Stimulated activated CD4-positive, alpha-beta T cell treated with anti-CD3 and anti-CD28 coated beads, Interleukin-2, amount 100 ng/mL, for 24 hours (primary cell): Measurements from ENCODE around the gene PTPRG.

Experiments used
- DNase-seq, 2 donors: peaks; one replicate each; pipeline ENCODE4 v3.0.0-alpha.2; 2020

Gene PTPRG

DNA sequence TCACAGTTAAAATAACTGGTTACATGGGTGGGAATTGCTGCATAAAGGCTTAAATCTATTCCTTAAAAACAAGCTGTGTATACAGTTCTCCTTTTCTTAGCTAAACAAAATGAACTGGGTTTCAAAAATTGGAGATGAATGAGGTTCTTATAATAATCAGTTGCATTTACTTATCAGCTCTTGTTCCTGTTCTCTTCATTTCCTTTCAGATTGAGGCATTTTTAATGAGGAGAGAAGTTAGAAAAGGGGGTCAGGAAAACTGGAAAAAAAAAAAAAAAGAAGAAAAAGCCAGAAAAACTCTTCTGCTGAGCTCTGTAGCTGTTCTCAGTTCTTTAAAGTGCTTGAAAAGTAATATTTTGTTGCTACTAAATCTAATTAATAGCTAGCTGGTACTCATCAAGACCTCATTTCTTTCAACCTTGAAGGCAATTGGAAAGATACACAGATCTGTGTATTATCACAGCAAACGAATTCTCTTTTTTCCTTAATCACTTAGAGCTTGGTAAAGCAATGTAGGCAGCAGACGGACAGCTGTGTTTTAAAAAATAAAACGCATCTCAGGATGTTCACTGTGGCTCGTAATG lies 32.2 kb downstream of the PTPRG start:
- no peak for DNase-seq

DNA sequence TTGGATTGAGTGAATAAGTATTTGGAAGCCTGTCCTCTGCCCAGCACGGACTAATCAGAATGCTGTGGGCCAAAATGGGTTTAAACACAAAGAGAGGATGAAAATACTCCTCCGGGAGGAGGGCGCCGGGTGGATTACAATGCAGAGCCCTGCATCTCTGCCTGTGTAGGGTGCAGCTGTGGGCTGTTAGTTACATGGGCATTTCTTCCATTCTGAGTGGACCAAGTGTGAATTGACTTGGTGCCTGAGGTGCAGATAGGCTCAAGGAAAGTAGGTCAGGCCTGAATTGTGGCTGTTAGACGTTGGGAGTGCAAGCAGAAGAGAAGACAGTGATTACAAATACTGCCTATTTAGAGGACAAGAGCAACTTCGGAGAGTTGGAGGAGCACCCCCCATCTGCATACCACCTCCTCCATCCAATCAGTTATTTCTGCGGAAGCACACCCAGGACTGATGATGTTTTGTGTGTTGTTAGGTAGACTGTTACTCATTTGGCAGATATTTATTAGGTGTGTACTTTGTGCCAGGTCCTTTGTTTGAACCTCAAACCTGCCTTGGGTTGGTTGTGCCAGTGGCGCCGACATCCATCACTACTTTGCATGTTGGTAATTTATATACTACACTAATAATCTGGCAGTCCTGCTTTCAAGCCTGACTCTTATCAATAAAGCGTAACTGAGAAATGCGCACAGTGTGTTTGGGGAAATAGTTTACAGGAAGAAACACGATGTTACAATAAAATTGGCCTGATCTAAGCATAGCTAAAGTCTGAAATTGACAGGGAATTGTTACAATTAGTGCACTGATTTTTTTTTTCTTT lies 33.0 kb downstream of the PTPRG start:
- DNase-seq, result no peak

- no peak for DNase-seq
Observed at GRCh38 chr3:61594964-61595285, 33.6 kb downstream of the PTPRG start.

DNA sequence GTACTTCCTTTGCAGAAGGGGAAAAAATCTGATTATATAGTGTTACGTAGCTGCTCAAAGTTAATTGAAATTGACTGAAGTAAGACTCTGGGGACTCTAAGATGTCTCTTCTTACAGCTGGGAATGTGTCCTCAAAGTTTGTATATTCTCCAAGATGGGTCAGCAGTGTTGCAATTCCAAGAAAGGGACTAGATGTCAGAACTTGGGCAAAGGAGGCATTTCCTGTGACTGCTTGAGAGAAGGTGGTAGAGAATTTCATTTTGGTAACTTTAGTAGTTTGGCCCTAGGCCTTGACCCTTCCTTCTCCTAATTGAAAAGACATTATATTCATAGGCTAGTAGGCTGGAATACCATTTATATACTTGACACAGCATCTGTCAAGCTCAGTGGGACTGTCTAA lies 33.9 kb downstream of the PTPRG start:
- DNase-seq, result no peak

DNA sequence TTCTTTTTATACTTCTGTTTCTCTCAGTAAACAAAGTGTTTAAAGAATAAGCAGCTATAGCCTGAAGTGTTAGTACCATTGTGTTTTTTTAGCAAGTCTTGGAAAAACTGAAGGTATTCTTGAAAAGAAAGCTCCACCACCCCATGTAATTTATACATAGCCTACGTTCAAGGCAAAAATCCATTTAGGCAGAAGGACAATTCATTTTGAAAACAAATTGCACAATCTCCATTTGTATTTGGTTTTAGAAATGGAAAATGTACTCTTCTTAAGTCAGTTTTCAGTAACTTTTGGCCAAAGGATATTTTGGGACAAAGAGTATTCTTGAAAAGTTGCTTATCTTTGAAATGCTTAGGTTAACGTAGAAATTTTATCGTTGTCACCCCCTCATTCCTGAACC lies 34.5 kb downstream of the PTPRG start:
- no peak for DNase-seq

GRCh38 chr3:61597906-61598305 lies 36.5 kb downstream of the PTPRG start:
- DNase-seq, result no peak

- no peak for DNase-seq
Observed at GRCh38 chr3:61600195-61600594, 38.8 kb downstream of the PTPRG start.

DNA sequence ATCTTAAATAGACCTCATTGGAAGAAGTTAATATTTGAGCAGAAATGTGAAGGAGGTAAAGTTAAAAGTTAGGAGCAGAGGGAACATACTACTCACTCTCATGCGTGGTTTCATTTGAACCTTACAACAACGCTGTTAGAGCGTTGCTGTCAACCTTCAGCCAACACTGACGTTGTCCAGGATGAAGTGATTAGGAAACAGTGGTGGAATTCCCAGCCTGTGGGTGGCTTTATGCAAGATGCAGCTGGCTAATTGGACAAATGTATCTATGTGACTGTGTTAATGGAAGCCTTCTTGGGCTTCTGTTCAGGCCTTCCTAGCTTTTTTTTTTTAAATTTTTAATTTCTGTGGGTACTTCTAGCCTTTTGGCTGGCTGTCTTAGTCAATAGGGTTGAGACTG lies 40.5 kb downstream of the PTPRG start:
- DNase-seq, result no peak

GRCh38 chr3:61602466-61602865 lies 41.1 kb downstream of the PTPRG start:
- no peak for DNase-seq

- DNase-seq, result no peak
Observed at GRCh38 chr3:61605589-61606175, 44.3 kb downstream of the PTPRG start.

DNA sequence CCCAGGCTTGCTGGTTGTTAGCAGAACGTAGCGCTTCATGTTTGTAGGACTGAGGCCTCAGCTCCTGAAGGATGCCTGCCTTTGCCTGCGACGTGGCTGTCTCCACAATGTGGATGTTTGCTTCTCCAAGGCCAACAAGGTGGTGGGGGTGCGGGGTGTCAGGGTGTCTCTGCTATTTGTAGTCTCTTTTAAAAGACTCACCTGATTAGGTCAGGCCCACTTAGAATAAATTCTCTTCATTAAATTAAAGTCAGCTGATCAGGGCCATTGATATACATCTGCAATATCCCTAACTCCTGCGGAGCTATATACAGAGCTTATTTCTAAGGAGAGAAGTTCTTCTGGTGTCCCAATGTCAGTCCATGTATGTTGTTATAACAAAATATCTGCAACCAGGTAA lies 44.8 kb downstream of the PTPRG start:
- no peak for DNase-seq

DNA sequence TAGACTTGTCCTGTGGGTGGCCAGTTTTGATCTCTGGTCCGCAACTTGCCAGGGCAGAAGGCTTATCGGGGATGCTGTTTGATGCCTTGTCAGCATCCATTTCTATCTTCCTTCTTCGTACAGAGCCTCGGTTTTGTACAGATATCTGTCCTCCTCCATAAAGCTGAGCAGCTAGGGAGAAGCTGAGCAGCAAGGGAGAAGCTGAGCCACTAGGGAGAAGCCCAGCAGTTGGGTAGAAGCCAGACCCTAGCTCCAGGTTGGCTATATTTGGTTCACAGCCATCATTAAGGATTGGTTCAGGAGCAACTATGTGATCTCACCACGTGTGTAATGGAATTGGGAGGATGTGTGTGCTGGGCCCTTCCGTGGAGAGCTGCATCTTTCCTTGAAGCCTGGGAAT lies 46.7 kb downstream of the PTPRG start:
- DNase-seq, result no peak

- DNase-seq, result no peak
Observed at GRCh38 chr3:61608711-61609110, 47.3 kb downstream of the PTPRG start.

GRCh38 chr3:61610316-61610715 lies 48.9 kb downstream of the PTPRG start:
- DNase-seq, result no peak

DNA sequence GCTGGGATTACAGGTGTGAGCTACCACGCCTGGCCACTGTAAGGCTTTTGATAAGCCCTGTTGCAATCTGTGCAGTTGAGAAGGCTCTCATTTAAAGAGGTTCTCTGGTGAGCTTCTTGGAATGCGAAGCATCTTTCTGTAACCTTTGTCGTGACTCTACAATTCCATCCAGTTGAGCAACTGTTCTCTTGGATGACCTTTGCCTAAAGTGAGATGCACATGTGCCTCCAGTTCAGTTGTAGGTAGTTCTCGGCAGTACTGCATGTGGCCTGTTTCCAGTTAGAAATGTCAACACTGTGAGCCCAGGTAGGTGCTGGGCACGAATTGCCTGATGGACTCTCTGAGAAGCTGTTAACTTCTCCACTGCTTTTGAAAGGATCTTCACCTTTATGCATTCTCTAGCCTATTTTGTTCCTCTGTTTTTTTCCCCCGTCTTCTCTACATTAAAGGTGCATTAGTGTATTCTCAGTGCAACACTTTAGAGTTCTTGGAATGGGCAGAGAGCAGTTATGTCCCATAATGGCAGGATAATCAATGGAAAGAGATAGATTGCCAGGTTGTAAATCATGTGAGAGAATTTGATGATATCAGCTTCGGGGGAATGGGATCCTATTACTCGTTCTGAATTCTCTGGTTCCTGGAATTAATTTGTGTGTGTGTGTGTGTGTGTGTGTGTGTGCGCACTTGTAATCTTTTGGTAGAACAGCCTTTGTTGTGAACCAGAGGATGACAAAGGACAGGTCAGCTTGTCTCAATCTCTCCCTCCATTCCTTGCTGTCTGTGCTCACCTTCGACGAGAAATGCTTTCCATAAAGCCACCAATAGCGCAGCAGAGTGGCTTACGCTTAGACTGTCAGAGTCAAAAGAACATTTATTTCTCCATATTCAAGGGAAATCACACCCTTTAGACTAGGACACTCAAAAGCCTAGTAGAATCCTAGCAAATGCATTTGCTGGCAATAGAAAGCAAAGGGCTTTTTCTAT lies 51.1 kb downstream of the PTPRG start:
- no peak for DNase-seq

DNA sequence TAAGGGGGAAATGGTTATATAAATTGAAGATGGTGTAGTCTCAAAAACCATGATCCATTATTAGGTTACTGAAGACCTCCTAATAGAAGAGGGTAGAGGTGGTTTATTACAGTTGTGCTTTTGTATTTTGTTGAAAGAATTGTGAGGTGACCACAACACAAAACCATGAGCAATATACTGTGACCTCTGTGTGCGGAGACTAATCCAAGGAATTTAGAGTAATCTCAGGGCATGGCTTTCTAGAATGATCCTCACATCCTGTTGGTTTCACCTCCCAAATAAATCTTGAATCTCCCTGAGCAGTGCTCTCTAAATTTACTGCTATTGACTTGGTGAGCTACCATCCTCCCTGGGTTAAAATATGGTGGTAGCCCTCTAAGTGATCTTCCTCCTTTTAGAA lies 52.3 kb downstream of the PTPRG start:
- no peak for DNase-seq

- no peak for DNase-seq
Observed at GRCh38 chr3:61615643-61616042, 54.3 kb downstream of the PTPRG start.

DNA sequence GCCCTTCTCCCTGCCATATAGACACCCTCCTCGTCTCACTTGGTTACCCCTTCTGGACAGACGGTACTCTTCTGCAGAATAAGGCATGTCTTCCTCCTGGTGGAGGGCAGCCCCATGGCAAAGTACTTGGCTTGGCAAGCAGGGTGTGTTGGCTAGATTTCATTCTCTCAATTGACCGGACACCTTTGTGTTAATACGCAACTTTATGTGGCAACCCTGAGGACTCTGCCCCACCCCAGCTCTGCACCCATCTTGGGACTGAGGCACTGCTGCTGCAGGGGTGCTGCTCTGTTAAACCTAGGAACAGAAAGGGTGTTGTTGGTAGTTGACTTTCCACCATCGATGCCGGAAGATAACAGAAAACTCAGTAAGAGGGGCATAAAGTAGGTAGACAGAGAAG lies 55.2 kb downstream of the PTPRG start:
- no peak for DNase-seq

DNA sequence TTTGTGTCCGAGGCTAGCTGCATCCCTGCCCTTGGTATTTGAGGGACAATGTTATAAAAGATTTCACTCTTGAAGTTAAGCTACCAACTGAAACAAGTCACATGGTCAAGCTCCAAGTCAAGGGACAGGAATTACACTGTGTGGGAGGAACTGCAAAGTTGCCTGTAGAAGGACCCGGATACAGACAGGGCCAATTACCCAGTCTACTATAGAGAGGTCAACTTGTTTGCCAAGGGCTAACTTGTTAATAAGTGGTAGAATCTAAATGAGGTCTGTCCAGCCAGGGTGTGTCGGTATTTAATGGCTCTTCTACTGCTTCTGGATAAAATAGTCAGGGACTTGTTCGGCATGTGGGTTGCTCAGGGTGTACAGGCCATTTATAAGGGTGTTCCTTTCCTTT lies 55.7 kb downstream of the PTPRG start:
- DNase-seq, result no peak

DNA sequence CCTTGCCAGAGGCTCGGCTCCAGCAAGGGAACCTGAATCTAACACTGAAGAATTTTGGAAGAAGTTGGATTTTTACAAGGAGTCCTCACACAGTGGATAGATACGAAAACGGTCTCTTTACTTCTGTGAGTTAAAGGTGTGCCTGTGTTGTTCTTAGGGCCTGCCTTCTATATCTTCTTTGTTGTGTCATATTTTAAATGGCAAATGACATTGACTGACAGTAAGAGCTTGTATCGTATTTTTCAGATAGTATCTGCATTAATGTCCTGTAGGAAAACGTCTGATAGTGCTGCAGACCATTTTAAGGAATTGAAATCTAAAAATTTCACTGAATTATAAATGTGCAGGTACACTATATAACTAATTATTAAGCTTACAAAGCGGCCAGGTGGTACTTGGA lies 56.3 kb downstream of the PTPRG start:
- no peak for DNase-seq

DNA sequence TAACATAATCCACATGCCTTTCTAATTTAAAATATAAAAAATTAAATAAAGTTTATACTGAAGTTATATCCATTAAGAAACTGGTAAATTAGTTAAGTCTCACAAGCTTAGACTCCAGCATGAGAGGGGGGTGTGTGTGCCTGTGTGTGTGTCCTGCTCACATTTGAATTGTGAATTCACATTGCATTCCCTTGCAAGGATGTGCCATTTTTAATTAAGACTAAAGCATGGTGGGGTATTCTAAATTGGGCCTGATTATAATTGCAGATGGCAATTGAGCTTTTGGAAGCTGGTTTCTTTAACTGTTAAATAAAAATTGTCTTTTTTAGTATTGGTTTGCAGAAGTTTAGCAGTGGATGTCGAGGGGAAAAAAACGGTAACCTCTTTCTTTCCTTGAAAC lies 56.9 kb downstream of the PTPRG start:
- no peak for DNase-seq

DNA sequence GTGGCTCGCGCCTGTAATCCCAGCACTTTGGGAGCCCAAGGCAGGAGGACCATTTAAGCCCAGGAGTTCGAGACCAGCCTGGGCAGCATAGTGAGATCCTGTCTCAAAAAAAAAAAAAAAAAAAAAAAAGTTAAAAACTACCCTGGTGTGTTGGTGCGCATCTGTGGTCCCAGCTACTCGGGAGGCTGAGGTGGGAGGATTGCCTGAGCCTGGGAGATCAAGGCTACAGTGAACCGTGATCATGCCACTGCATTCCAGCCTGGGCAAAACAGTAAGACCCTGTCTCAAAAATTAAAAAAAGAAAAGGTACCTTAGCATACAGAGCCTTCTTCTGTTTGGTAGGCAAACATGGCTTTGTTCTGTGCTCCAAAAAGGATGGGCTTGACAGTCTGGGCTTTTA lies 57.5 kb downstream of the PTPRG start:
- no peak for DNase-seq

GRCh38 chr3:61620073-61620472 lies 58.7 kb downstream of the PTPRG start:
- DNase-seq, result no peak
